Measurements from ENCODE around the gene GPI.

The GPI gene

GRCh38 chr19:34324320-34324719, 40.7 kb upstream of the GPI start:
- no peaks in the 10 kb centered on the region for H3K36me3 ChIP-seq (ENCODE audit: control insufficient read depth, insufficient read depth, low read length)
- H3K4me2 ChIP-seq (ENCODE audit: low read length), result no peak overlapping the region
- H3K9me3 ChIP-seq (ENCODE audit: control insufficient read depth, low read length), result no peaks in the 10 kb centered on the region
- no peak overlapping the region for H3K9ac ChIP-seq
- no peak overlapping the region for H3K27ac ChIP-seq
- no peaks in the 10 kb centered on the region for H3K27me3 ChIP-seq (ENCODE audit: control insufficient read depth, insufficient read depth, low read length)
- H3K79me2 ChIP-seq, result peaks cover 4% of the 10 kb centered on the region
- no peak overlapping the region for H3K4me3 ChIP-seq (ENCODE audit: low read depth, low read length)
- H3K4me1 ChIP-seq, result no peaks in the 10 kb centered on the region
- H2AFZ ChIP-seq, result no peak overlapping the region
- TF ChIP-seq CTCF (IDR thresholded peaks at IDR 0.05), result no peak

- Histone ChIP-seq H3K4me2 (ENCODE audit: low read length) (no peak overlapping the region), H3K4me1 (no peaks in the 10 kb centered on the region), H3K9me3 (ENCODE audit: control insufficient read depth, low read length) (no peaks in the 10 kb centered on the region), H3K9ac (no peak overlapping the region), H3K36me3 (ENCODE audit: control insufficient read depth, insufficient read depth, low read length) (no peaks in the 10 kb centered on the region), H3K27me3 (ENCODE audit: control insufficient read depth, insufficient read depth, low read length) (no peaks in the 10 kb centered on the region), H2AFZ (no peak overlapping the region), H3K27ac (no peak overlapping the region), H3K4me3 (ENCODE audit: low read depth, low read length) (no peak overlapping the region), H3K79me2 (peaks cover 4% of the 10 kb centered on the region)
- no peak for TF ChIP-seq CTCF (IDR thresholded peaks at IDR 0.05)
Measured at GRCh38 chr19:34325181-34325580, 39.8 kb upstream of the GPI start.

- Histone ChIP-seq H3K79me2 (peaks cover 4% of the 10 kb centered on the region), H3K9me3 (ENCODE audit: control insufficient read depth, low read length) (no peaks in the 10 kb centered on the region), H3K4me3 (ENCODE audit: low read depth, low read length) (no peak overlapping the region), H3K9ac (no peak overlapping the region), H3K4me1 (no peaks in the 10 kb centered on the region), H2AFZ (no peak overlapping the region), H3K4me2 (ENCODE audit: low read length) (no peak overlapping the region), H3K36me3 (ENCODE audit: control insufficient read depth, insufficient read depth, low read length) (no peaks in the 10 kb centered on the region), H3K27me3 (ENCODE audit: control insufficient read depth, insufficient read depth, low read length) (no peaks in the 10 kb centered on the region), H3K27ac (no peak overlapping the region)
- TF ChIP-seq CTCF (IDR thresholded peaks at IDR 0.05), result no peak
Measured at GRCh38 chr19:34325981-34326787, 38.8 kb upstream of the GPI start.

GRCh38 chr19:34327851-34328250, 37.1 kb upstream of the GPI start:
- Histone ChIP-seq H3K79me2 (peaks cover 4% of the 10 kb centered on the region), H3K9me3 (ENCODE audit: control insufficient read depth, low read length) (no peaks in the 10 kb centered on the region), H3K27me3 (ENCODE audit: control insufficient read depth, insufficient read depth, low read length) (no peaks in the 10 kb centered on the region), H3K9ac (no peak overlapping the region), H3K36me3 (ENCODE audit: control insufficient read depth, insufficient read depth, low read length) (no peaks in the 10 kb centered on the region), H3K4me2 (ENCODE audit: low read length) (no peak overlapping the region), H3K27ac (no peak overlapping the region), H2AFZ (no peak overlapping the region), H3K4me1 (no peaks in the 10 kb centered on the region), H3K4me3 (ENCODE audit: low read depth, low read length) (no peak overlapping the region)
- no peak for TF ChIP-seq CTCF (IDR thresholded peaks at IDR 0.05)

GRCh38 chr19:34328982-34329381, 36.0 kb upstream of the GPI start:
- no peak overlapping the region for H3K27ac ChIP-seq
- no peak overlapping the region for H3K4me3 ChIP-seq (ENCODE audit: low read depth, low read length)
- no peak overlapping the region for H2AFZ ChIP-seq
- no peak overlapping the region for H3K9ac ChIP-seq
- H3K4me1 ChIP-seq, result no peaks in the 10 kb centered on the region
- no peak overlapping the region for H3K4me2 ChIP-seq (ENCODE audit: low read length)
- TF ChIP-seq CTCF (IDR thresholded peaks at IDR 0.05), result no peak
- no peaks in the 10 kb centered on the region for H3K27me3 ChIP-seq (ENCODE audit: control insufficient read depth, insufficient read depth, low read length)
- peaks cover 4% of the 10 kb centered on the region for H3K79me2 ChIP-seq
- H3K9me3 ChIP-seq (ENCODE audit: control insufficient read depth, low read length), result no peaks in the 10 kb centered on the region
- no peaks in the 10 kb centered on the region for H3K36me3 ChIP-seq (ENCODE audit: control insufficient read depth, insufficient read depth, low read length)

All from parathyroid adenoma (tissue), 2 donors.